Keratinocyte (primary cell): ENCODE data around the gene ST3GAL2. TPM values are rescaled to one million over a fixed set of nuclear protein-coding genes. Genes with fewer than 3 reads are reported as not detected.

Source experiments
- DNase-seq: peaks from one replicate; pipeline ENCODE4 v3.0.0-alpha.2; 2011; ENCODE audit warnings: low read depth, missing footprints, low spot score
- FAIRE-seq: peaks from 2 replicates; lab custom pipeline; 2011; peaks lifted over from hg19 to GRCh38; lab: Jason Lieb, UNC
- H2AFZ ChIP-seq: 2 replicates; pipeline ENCODE4 v1.6.0; 2012; ENCODE audit warnings: low read length, control low read depth, inconsistent platforms; ENCODE audit not compliant: control insufficient read depth
- H3K27ac ChIP-seq: 2 replicates; pipeline ENCODE4 v1.5.1; 2011; ENCODE audit warnings: low read length; ENCODE audit not compliant: control insufficient read depth, insufficient read depth
- H3K27me3 ChIP-seq: 3 replicates; pipeline ENCODE4 v1.6.0; 2011; ENCODE audit warnings: low read length; ENCODE audit not compliant: control insufficient read depth, insufficient read depth; ENCODE audit errors: extremely low read depth
- H3K36me3 ChIP-seq, 2 experiments: 2 replicates in 1 of 2; 3 replicates in 1 of 2; pipeline ENCODE4 v1.5.1; 2011; ENCODE audit warnings: low read length in 2 of 2, mild to moderate bottlenecking in 1 of 2; ENCODE audit not compliant: control insufficient read depth in 2 of 2, insufficient read depth in 2 of 2; ENCODE audit errors: extremely low read depth in 1 of 2
- H3K4me1 ChIP-seq: 3 replicates; pipeline ENCODE4 v1.5.1; 2011; ENCODE audit warnings: low read length; ENCODE audit not compliant: control insufficient read depth, insufficient read depth; ENCODE audit errors: extremely low read depth
- H3K4me2 ChIP-seq: 3 replicates; pipeline ENCODE4 v1.6.0; 2011; ENCODE audit warnings: low read depth, low read length; ENCODE audit not compliant: control insufficient read depth, insufficient read depth; ENCODE audit errors: extremely low read depth
- H3K4me3 ChIP-seq, 3 experiments: fragments of 200-600 bp in 1 of 3; sonication (generic) in 1 of 3; 2 replicates in 2 of 3; 3 replicates in 1 of 3; pipeline ENCODE4 v1.5.1; 2011 to 2016; ENCODE audit warnings: low read length in 3 of 3, mild to moderate bottlenecking in 3 of 3, control low read depth in 2 of 3, inconsistent platforms in 1 of 3, low read depth in 1 of 3, mixed read lengths in 1 of 3, mixed run types in 1 of 3, moderate library complexity in 1 of 3; ENCODE audit not compliant: control insufficient read depth in 2 of 3, insufficient read depth in 2 of 3; ENCODE audit errors: extremely low read depth in 1 of 3
- H3K79me2 ChIP-seq: 2 replicates; pipeline ENCODE4 v1.6.0; 2012; ENCODE audit warnings: low read length; ENCODE audit not compliant: control insufficient read depth, insufficient read depth
- H3K9ac ChIP-seq: 3 replicates; pipeline ENCODE4 v1.6.0; 2011; ENCODE audit warnings: low read length; ENCODE audit not compliant: control insufficient read depth, insufficient read depth; ENCODE audit errors: extremely low read depth
- H3K9me1 ChIP-seq: 3 replicates; pipeline ENCODE4 v1.6.0; 2011; ENCODE audit warnings: low read length; ENCODE audit not compliant: control insufficient read depth, insufficient read depth; ENCODE audit errors: extremely low read depth
- H3K9me3 ChIP-seq: 2 replicates; pipeline ENCODE4 v1.5.1; 2012; ENCODE audit warnings: low read depth, low read length; ENCODE audit not compliant: control insufficient read depth
- H4K20me1 ChIP-seq: 3 replicates; pipeline ENCODE4 v1.6.0; 2011; ENCODE audit warnings: low read length; ENCODE audit not compliant: control insufficient read depth, insufficient read depth; ENCODE audit errors: extremely low read depth
- CTCF ChIP-seq, 3 experiments: IDR thresholded peaks in 1 of 3; conservative IDR thresholded peaks in 1 of 3; optimal IDR thresholded peaks in 1 of 3; 2 replicates in 2 of 3; 3 replicates in 1 of 3; pipeline versions ENCODE3 to v1.5.1; 2011; ENCODE audit warnings: low read length in 3 of 3, mild to moderate bottlenecking in 3 of 3, moderate library complexity in 2 of 3, control low read depth in 1 of 3, inconsistent platforms in 1 of 3; ENCODE audit not compliant: insufficient read depth in 2 of 3; ENCODE audit errors: extremely low read depth in 1 of 3
- EZH2 ChIP-seq: IDR thresholded peaks from one replicate; pipeline ENCODE4 v1.6.1; 2012; ENCODE audit warnings: inconsistent platforms, mild to moderate bottlenecking, low read length, moderate library complexity
- dilution Hi-C: fragments of 300-500 bp; cut with MboI; formaldehyde crosslinking; loops from one replicate; pipeline ENCODE4 v1.7.0; 2020; ENCODE audit warnings: low sequenced_read_pairs; ENCODE audit not compliant: extremely low pct_ligation_motif_present
- polyA plus RNA-seq, 5 experiments: library from polyadenylated mRNA; depleted of rRNA in 3 of 5; stranded (reverse) in 3 of 5; stranded (forward) in 1 of 5; unstranded in 1 of 5; fragments of >200 nt; gene quantifications; 1 replicate in 1 of 5; 2 replicates in 3 of 5; 3 replicates in 1 of 5; pipeline versions ENCODE4 v1.2.1 to v1.2.3, GENCODE V29; 2011 to 2012; ENCODE audit warnings: missing spikeins in 2 of 5, low read depth in 1 of 5, low replicate concordance in 1 of 5

The ST3GAL2 gene
- polyA plus RNA-seq, 1 donor (not counting 4 experiments of a cell fraction or from before 2014, with no cell fraction given), result 4.0 TPM

DNA sequence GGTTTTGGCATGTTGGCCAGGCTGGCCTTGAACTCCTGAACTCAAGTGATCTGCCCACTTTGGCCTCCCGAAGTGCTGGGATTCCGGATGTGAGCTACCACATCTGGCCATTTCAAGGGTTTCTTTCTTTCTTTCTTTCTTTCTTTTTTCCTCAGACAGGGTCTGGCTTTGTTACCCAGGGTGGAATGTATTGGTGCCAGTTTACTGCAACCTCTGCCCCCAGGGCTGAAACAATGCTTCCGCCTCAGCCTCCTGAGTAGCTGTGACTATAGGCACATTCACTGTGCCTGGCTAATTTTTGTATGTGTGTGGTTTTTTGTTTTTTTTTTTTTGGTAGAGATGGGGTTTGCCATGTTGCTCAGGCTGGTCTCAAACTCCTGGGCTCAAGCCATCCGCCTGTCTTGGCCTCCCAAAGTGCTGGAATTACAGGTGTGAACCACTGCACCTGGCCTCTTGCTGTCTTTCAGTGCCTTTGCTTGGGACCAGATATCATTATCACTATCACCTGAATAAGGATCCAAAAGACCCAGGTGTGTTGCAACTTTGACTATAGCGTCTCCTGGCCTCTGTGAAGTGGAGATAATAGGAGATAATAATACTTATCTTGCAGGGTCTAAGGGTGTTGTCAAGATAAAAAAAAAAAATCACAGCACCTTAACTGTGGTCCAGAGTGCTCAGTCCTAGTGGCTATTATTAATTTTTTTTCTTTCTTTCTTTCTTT is 18.7 kb upstream of the ST3GAL2 start:
- no peaks in the 10 kb centered on the region for H3K79me2 ChIP-seq
- dilution Hi-C loops, result no loop called here
- no peaks in the 10 kb centered on the region for H3K4me1 ChIP-seq
- H3K9ac ChIP-seq, result no peak overlapping the region
- H2AFZ ChIP-seq, result no peak overlapping the region
- H3K27me3 ChIP-seq, result no peaks in the 10 kb centered on the region
- no peaks in the 10 kb centered on the region for H3K9me1 ChIP-seq
- no peak for TF ChIP-seq EZH2
- no peak for TF ChIP-seq CTCF (optimal IDR thresholded peaks at IDR 0.05 in 1 of 3, IDR thresholded peaks at IDR 0.05 in 1 of 3, conservative IDR thresholded peaks at IDR 0.05 in 1 of 3; ENCODE audit: extremely low read depth in 1 of 3, insufficient read depth in 2 of 3, low read length in 3 of 3)
- no peak overlapping the region for H3K4me2 ChIP-seq
- no peak overlapping the region for H3K4me3 ChIP-seq
- H3K9me3 ChIP-seq, result no peaks in the 10 kb centered on the region
- DNase-seq, result no peak
- H4K20me1 ChIP-seq, result no peaks in the 10 kb centered on the region
- no peak overlapping the region for H3K27ac ChIP-seq
- no peak for FAIRE-seq
- H3K36me3 ChIP-seq, result peaks cover 0 to 3% of the 10 kb centered on the region in 2 experiments

DNA sequence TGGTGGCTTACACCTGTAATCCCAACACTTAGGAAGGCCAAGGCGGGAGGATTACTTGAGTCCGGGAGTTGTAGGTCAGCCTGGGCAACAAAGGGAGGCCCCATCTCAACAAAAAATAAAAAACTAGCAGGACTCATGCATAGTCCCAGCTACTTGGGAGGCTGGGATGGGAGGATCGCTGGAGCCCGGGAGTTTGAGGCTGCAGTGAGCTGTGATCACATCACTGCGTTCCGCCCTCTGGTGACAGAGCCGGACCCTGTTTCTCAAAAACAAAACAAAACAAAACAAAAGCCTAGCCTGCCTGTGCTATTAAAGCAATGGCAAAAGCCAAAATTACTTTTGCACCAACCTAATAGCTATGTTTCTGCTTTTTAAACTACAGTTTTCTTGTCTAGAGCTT is 17.0 kb upstream of the ST3GAL2 start:
- H3K9ac ChIP-seq, result no peak overlapping the region
- no peak overlapping the region for H3K4me2 ChIP-seq
- no peak overlapping the region for H3K27ac ChIP-seq
- H3K4me1 ChIP-seq, result no peaks in the 10 kb centered on the region
- dilution Hi-C loops, result no loop called here
- no peaks in the 10 kb centered on the region for H3K79me2 ChIP-seq
- H2AFZ ChIP-seq, result no peak overlapping the region
- no peaks in the 10 kb centered on the region for H3K9me3 ChIP-seq
- TF ChIP-seq EZH2, result no peak
- TF ChIP-seq CTCF (optimal IDR thresholded peaks at IDR 0.05 in 1 of 3, IDR thresholded peaks at IDR 0.05 in 1 of 3, conservative IDR thresholded peaks at IDR 0.05 in 1 of 3; ENCODE audit: extremely low read depth in 1 of 3, insufficient read depth in 2 of 3, low read length in 3 of 3), result no peak
- H3K9me1 ChIP-seq, result no peaks in the 10 kb centered on the region
- no peaks in the 10 kb centered on the region for H3K27me3 ChIP-seq
- DNase-seq (no peak), FAIRE-seq (no peak)
- no peak overlapping the region for H3K4me3 ChIP-seq
- no peaks in the 10 kb centered on the region for H4K20me1 ChIP-seq
- H3K36me3 ChIP-seq, result peaks cover 0 to under 1% of the 10 kb centered on the region in 2 experiments
